GM23338 (cell line): ENCODE data around the gene DCST1. TPM values are rescaled to one million over a fixed set of nuclear protein-coding genes. Genes with fewer than 3 reads are reported as not detected.
A peak's percentile ranks its signal among the peaks of the same experiment; 100 is the strongest.

Experiments used
- ATAC-seq: fragments of 200-7000 bp; cut with Tn5 transposase; 3 replicates; pipeline ENCODE4 v1.9.1; 2020
- DNase-seq: peaks from one replicate; pipeline ENCODE4 v3.0.0-alpha.2; 2015; ENCODE audit warnings: low spot score
- H2AFZ ChIP-seq: fragments of 200-600 bp; sonication (generic); 2 replicates; pipeline ENCODE4 v1.8.0; 2016; ENCODE audit warnings: antibody characterized with exemption, mild to moderate bottlenecking, moderate library complexity
- H3F3A ChIP-seq: fragments of 200-600 bp; sonication (generic); replicated peaks from 2 replicates; pipeline ENCODE4 v1.8.0; 2017; ENCODE audit warnings: antibody characterized with exemption, mixed run types, low read depth
- H3K27ac ChIP-seq: fragments of 200-600 bp; sonication (generic); 2 replicates; pipeline ENCODE4 v1.6.1; 2016; ENCODE audit warnings: low read depth
- H3K27me3 ChIP-seq: fragments of 200-600 bp; sonication (generic); 2 replicates; pipeline ENCODE4 v1.8.0; 2016; ENCODE audit warnings: mild to moderate bottlenecking, mixed run types, moderate library complexity; ENCODE audit not compliant: insufficient read depth
- H3K36me3 ChIP-seq: fragments of 200-600 bp; sonication (generic); 2 replicates; pipeline ENCODE4 v1.8.0; 2016; ENCODE audit warnings: mild to moderate bottlenecking; ENCODE audit not compliant: insufficient read depth
- H3K4me1 ChIP-seq: fragments of 200-600 bp; sonication (generic); 2 replicates; pipeline ENCODE4 v1.8.0; 2016; ENCODE audit warnings: mild to moderate bottlenecking, moderate library complexity; ENCODE audit not compliant: insufficient read depth
- H3K4me2 ChIP-seq: fragments of 200-600 bp; sonication (generic); 2 replicates; pipeline ENCODE4 v1.7.1; 2017; ENCODE audit warnings: mixed run types
- H3K4me3 ChIP-seq: fragments of 200-600 bp; sonication (generic); 2 replicates; pipeline ENCODE4 v1.6.1; 2016; ENCODE audit warnings: mixed run types
- H3K79me2 ChIP-seq: fragments of 200-600 bp; sonication (generic); replicated peaks from 2 replicates; pipeline ENCODE4 v1.8.0; 2017; ENCODE audit warnings: mild to moderate bottlenecking; ENCODE audit not compliant: insufficient read depth
- H3K9me2 ChIP-seq: fragments of 200-600 bp; sonication (generic); 2 replicates; pipeline ENCODE4 v1.8.0; 2017; ENCODE audit not compliant: insufficient read depth
- H4K20me1 ChIP-seq: fragments of 200-600 bp; sonication (generic); replicated peaks from 2 replicates; pipeline ENCODE4 v1.8.0; 2017; ENCODE audit warnings: mild to moderate bottlenecking; ENCODE audit not compliant: insufficient read depth
- H3K27ac Mint-ChIP-seq: 2 replicates; pipeline ENCODE4 v1.8.0; 2020; ENCODE audit warnings: inconsistent platforms, mild to moderate bottlenecking, moderate library complexity, mixed read lengths
- H3K27me3 Mint-ChIP-seq: 3 replicates; pipeline ENCODE4 v1.8.0; 2022; ENCODE audit warnings: low read depth, mild to moderate bottlenecking, moderate library complexity, mixed read lengths, inconsistent platforms; ENCODE audit not compliant: insufficient read depth, poor library complexity
- H3K36me3 Mint-ChIP-seq: 3 replicates; pipeline ENCODE4 v1.8.0; 2021; ENCODE audit warnings: low read depth, mild to moderate bottlenecking, inconsistent platforms, moderate library complexity, mixed read lengths
- H3K4me1 Mint-ChIP-seq: 3 replicates; pipeline ENCODE4 v1.8.0; 2020; ENCODE audit warnings: mild to moderate bottlenecking, inconsistent platforms, mixed read lengths
- H3K4me3 Mint-ChIP-seq: 3 replicates; pipeline ENCODE4 v1.8.0; 2021; ENCODE audit warnings: moderate library complexity, mild to moderate bottlenecking, inconsistent platforms, mixed read lengths
- H3K9me3 Mint-ChIP-seq: 3 replicates; pipeline ENCODE4 v1.8.0; 2020; ENCODE audit warnings: moderate library complexity, mild to moderate bottlenecking, inconsistent platforms, mixed read lengths
- CREB1 ChIP-seq: fragments of 250-450 bp; sonication (Bioruptor Pico); IDR thresholded peaks from 2 replicates; pipeline ENCODE4 v1.5.0; 2020; ENCODE audit warnings: low read depth, mild to moderate bottlenecking, moderate library complexity
- EZH2 ChIP-seq: fragments of 200-600 bp; sonication (generic); IDR thresholded peaks from one replicate; pipeline ENCODE4 v1.8.0; 2017; ENCODE audit warnings: antibody characterized with exemption, mild to moderate bottlenecking, low read depth; ENCODE audit not compliant: unreplicated experiment
- EZH2phosphoT487 ChIP-seq: fragments of 200-600 bp; sonication (generic); IDR thresholded peaks from one replicate; pipeline ENCODE4 v1.8.1; 2018; ENCODE audit warnings: antibody characterized with exemption; ENCODE audit not compliant: unreplicated experiment
- JUNB ChIP-seq: IDR thresholded peaks from one replicate; pipeline ENCODE4 v1.6.1; 2016; ENCODE audit warnings: antibody characterized with exemption; ENCODE audit not compliant: unreplicated experiment
- NANOG ChIP-seq: IDR thresholded peaks from 2 replicates; pipeline ENCODE4 v1.6.1; 2016; ENCODE audit warnings: antibody characterized with exemption, borderline replicate concordance
- POLR2AphosphoS5 ChIP-seq: IDR thresholded peaks from 2 replicates; pipeline ENCODE4 v1.6.1; 2016; ENCODE audit warnings: antibody characterized with exemption, low read depth
- ZNF114 ChIP-seq: fragments of 250-450 bp; sonication (Bioruptor Pico); IDR thresholded peaks from 2 replicates; pipeline ENCODE4 v1.5.0; 2020; ENCODE audit warnings: mild to moderate bottlenecking, moderate library complexity
- ZNF331 ChIP-seq: fragments of 250-450 bp; sonication (Bioruptor Pico); IDR thresholded peaks from 2 replicates; pipeline ENCODE4 v1.5.0; 2020; ENCODE audit warnings: low read depth, mild to moderate bottlenecking, moderate library complexity
- polyA plus RNA-seq: library from polyadenylated mRNA; unstranded; fragments of >200 nt; fragmentation: Nextera tagmentation; extraction: Ambion mirVana; gene quantifications from 2 replicates; pipeline ENCODE4 v1.2.1, GENCODE V29; 2016
- total RNA-seq: library from RNA; depleted of rRNA; stranded (reverse); fragments of >200 nt; shearing (Covaris generic); gene quantifications from 2 replicates; pipeline ENCODE4 v1.2.3, GENCODE V29; 2014
- TF ChIP-seq, protein P1 (sequence below): fragments of 250-450 bp; sonication (Bioruptor Pico); IDR thresholded peaks from 2 replicates; pipeline ENCODE4 v1.5.0; 2020; ENCODE audit warnings: mild to moderate bottlenecking, moderate library complexity
- TF ChIP-seq, protein P2 (sequence below), 2 experiments: fragments of 200-600 bp in 1 of 2; sonication (generic) in 1 of 2; conservative IDR thresholded peaks; 2 replicates each; pipeline versions ENCODE4 v1.5.1 to v1.6.1; 2016 to 2017; ENCODE audit warnings: antibody characterized with exemption in 2 of 2, low read depth in 2 of 2, mild to moderate bottlenecking in 2 of 2, moderate library complexity in 1 of 2
- TF ChIP-seq, protein P3 (sequence below): IDR thresholded peaks from 2 replicates; pipeline ENCODE4 v1.6.1; 2016; ENCODE audit warnings: antibody characterized with exemption
- TF ChIP-seq, protein P4 (sequence below): IDR thresholded peaks from one replicate; pipeline ENCODE4 v1.6.1; 2018; ENCODE audit warnings: antibody characterized with exemption; ENCODE audit not compliant: unreplicated experiment

DCST1 gene
- total and polyA plus RNA-seq, 2 experiments from 2014 or later: not detected

DNA sequence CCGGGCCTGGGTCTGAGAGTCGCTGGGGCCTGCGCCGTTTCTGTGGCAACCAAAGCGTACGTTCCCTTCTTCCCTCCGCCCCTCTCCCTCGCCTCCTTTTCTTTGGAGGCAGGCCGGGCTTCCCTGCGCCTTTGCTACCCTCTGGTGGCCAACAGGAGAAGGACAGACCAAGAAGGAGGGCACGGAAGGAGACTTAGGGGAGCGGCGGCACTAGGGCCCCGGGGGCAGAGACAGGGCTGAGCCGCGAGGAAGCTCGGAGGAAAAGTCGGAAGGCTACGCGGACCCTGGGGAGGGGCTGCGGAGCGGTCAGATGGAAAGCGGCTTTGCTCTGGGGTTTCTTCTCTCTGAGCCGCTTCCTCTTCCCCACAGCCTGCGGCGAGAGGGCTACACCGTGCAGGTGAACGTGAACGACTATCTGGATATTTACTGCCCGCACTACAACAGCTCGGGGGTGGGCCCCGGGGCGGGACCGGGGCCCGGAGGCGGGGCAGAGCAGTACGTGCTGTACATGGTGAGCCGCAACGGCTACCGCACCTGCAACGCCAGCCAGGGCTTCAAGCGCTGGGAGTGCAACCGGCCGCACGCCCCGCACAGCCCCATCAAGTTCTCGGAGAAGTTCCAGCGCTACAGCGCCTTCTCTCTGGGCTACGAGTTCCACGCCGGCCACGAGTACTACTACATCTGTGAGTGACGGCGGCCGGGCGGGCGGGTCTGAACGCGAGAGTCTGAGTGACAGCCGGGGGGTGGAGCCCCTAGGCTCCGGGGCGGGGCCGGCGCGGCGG, 51.3 kb downstream of the DCST1 start:
- peaks cover 46% of the 10 kb centered on the region for H3K27me3 ChIP-seq
- H3K9me2 ChIP-seq: no peaks in the 10 kb centered on the region
- peaks cover 18% of the 10 kb centered on the region; the same call in 1 of the 2 replicates for H3F3A ChIP-seq
- H3K36me3 Mint-ChIP-seq: no peaks in the 10 kb centered on the region; the same call in 2 of the 3 replicates
- peak overlapping the region; percentile 86 for H3K27ac Mint-ChIP-seq
- H3K4me1 ChIP-seq: peaks cover 24% of the 10 kb centered on the region
- peak overlapping the region; percentile 95 for H3K4me2 ChIP-seq
- H3K79me2 ChIP-seq: no peaks in the 10 kb centered on the region
- H3K4me1 Mint-ChIP-seq: peaks cover 39% of the 10 kb centered on the region
- peaks cover 6% of the 10 kb centered on the region; the same call in 1 of the 2 replicates for H4K20me1 ChIP-seq
- peak overlapping the region; percentile 95 for H3K4me3 Mint-ChIP-seq
- H3K4me3 ChIP-seq: peak overlapping the region; percentile 88
- DNase-seq (peak; percentile 98), ATAC-seq (peak; percentile 60)
- peaks cover 65% of the 10 kb centered on the region for H3K27me3 Mint-ChIP-seq
- TF ChIP-seq EZH2phosphoT487 (no peak), EZH2 (no peak), NANOG (no peak), ZNF331 (CRISPR knock-in tag) (no peak), ZNF114 (no peak), POLR2AphosphoS5 (peak; percentile 41; the same call in 1 of the 2 replicates), JUNB (no peak), CREB1 (CRISPR knock-in tag) (peak; percentile 63)
- TF ChIP-seq, protein P1, sequence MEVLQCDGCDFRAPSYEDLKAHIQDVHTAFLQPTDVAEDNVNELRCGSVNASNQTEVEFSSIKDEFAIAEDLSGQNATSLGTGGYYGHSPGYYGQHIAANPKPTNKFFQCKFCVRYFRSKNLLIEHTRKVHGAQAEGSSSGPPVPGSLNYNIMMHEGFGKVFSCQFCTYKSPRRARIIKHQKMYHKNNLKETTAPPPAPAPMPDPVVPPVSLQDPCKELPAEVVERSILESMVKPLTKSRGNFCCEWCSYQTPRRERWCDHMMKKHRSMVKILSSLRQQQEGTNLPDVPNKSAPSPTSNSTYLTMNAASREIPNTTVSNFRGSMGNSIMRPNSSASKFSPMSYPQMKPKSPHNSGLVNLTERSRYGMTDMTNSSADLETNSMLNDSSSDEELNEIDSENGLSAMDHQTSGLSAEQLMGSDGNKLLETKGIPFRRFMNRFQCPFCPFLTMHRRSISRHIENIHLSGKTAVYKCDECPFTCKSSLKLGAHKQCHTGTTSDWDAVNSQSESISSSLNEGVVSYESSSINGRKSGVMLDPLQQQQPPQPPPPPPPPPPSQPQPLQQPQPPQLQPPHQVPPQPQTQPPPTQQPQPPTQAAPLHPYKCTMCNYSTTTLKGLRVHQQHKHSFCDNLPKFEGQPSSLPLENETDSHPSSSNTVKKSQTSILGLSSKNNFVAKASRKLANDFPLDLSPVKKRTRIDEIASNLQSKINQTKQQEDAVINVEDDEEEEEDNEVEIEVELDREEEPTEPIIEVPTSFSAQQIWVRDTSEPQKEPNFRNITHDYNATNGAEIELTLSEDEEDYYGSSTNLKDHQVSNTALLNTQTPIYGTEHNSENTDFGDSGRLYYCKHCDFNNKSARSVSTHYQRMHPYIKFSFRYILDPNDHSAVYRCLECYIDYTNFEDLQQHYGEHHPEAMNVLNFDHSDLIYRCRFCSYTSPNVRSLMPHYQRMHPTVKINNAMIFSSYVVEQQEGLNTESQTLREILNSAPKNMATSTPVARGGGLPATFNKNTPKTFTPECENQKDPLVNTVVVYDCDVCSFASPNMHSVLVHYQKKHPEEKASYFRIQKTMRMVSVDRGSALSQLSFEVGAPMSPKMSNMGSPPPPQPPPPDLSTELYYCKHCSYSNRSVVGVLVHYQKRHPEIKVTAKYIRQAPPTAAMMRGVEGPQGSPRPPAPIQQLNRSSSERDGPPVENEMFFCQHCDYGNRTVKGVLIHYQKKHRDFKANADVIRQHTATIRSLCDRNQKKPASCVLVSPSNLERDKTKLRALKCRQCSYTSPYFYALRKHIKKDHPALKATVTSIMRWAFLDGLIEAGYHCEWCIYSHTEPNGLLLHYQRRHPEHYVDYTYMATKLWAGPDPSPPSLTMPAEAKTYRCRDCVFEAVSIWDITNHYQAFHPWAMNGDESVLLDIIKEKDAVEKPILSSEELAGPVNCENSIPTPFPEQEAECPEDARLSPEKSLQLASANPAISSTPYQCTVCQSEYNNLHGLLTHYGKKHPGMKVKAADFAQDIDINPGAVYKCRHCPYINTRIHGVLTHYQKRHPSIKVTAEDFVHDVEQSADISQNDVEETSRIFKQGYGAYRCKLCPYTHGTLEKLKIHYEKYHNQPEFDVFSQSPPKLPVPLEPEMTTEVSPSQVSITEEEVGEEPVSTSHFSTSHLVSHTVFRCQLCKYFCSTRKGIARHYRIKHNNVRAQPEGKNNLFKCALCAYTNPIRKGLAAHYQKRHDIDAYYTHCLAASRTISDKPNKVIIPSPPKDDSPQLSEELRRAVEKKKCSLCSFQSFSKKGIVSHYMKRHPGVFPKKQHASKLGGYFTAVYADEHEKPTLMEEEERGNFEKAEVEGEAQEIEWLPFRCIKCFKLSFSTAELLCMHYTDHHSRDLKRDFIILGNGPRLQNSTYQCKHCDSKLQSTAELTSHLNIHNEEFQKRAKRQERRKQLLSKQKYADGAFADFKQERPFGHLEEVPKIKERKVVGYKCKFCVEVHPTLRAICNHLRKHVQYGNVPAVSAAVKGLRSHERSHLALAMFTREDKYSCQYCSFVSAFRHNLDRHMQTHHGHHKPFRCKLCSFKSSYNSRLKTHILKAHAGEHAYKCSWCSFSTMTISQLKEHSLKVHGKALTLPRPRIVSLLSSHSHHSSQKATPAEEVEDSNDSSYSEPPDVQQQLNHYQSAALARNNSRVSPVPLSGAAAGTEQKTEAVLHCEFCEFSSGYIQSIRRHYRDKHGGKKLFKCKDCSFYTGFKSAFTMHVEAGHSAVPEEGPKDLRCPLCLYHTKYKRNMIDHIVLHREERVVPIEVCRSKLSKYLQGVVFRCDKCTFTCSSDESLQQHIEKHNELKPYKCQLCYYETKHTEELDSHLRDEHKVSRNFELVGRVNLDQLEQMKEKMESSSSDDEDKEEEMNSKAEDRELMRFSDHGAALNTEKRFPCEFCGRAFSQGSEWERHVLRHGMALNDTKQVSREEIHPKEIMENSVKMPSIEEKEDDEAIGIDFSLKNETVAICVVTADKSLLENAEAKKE (CRISPR knock-in tag): no peak
- TF ChIP-seq, protein P2, sequence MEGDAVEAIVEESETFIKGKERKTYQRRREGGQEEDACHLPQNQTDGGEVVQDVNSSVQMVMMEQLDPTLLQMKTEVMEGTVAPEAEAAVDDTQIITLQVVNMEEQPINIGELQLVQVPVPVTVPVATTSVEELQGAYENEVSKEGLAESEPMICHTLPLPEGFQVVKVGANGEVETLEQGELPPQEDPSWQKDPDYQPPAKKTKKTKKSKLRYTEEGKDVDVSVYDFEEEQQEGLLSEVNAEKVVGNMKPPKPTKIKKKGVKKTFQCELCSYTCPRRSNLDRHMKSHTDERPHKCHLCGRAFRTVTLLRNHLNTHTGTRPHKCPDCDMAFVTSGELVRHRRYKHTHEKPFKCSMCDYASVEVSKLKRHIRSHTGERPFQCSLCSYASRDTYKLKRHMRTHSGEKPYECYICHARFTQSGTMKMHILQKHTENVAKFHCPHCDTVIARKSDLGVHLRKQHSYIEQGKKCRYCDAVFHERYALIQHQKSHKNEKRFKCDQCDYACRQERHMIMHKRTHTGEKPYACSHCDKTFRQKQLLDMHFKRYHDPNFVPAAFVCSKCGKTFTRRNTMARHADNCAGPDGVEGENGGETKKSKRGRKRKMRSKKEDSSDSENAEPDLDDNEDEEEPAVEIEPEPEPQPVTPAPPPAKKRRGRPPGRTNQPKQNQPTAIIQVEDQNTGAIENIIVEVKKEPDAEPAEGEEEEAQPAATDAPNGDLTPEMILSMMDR (conservative IDR thresholded peaks at IDR 0.05; ENCODE audit: low read depth in 2 of 2): peak; percentile 89 to 99
- TF ChIP-seq, protein P3, sequence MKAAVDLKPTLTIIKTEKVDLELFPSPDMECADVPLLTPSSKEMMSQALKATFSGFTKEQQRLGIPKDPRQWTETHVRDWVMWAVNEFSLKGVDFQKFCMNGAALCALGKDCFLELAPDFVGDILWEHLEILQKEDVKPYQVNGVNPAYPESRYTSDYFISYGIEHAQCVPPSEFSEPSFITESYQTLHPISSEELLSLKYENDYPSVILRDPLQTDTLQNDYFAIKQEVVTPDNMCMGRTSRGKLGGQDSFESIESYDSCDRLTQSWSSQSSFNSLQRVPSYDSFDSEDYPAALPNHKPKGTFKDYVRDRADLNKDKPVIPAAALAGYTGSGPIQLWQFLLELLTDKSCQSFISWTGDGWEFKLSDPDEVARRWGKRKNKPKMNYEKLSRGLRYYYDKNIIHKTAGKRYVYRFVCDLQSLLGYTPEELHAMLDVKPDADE: no peak
- TF ChIP-seq, protein P4, sequence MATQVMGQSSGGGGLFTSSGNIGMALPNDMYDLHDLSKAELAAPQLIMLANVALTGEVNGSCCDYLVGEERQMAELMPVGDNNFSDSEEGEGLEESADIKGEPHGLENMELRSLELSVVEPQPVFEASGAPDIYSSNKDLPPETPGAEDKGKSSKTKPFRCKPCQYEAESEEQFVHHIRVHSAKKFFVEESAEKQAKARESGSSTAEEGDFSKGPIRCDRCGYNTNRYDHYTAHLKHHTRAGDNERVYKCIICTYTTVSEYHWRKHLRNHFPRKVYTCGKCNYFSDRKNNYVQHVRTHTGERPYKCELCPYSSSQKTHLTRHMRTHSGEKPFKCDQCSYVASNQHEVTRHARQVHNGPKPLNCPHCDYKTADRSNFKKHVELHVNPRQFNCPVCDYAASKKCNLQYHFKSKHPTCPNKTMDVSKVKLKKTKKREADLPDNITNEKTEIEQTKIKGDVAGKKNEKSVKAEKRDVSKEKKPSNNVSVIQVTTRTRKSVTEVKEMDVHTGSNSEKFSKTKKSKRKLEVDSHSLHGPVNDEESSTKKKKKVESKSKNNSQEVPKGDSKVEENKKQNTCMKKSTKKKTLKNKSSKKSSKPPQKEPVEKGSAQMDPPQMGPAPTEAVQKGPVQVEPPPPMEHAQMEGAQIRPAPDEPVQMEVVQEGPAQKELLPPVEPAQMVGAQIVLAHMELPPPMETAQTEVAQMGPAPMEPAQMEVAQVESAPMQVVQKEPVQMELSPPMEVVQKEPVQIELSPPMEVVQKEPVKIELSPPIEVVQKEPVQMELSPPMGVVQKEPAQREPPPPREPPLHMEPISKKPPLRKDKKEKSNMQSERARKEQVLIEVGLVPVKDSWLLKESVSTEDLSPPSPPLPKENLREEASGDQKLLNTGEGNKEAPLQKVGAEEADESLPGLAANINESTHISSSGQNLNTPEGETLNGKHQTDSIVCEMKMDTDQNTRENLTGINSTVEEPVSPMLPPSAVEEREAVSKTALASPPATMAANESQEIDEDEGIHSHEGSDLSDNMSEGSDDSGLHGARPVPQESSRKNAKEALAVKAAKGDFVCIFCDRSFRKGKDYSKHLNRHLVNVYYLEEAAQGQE: no peak
- H3K27ac ChIP-seq: no peak overlapping the region
- peak overlapping the region; percentile 97 for H2AFZ ChIP-seq
- H3K36me3 ChIP-seq: no peaks in the 10 kb centered on the region
- H3K9me3 Mint-ChIP-seq: no peaks in the 10 kb centered on the region
